ENCODE data around the gene ILKAP.

DNA sequence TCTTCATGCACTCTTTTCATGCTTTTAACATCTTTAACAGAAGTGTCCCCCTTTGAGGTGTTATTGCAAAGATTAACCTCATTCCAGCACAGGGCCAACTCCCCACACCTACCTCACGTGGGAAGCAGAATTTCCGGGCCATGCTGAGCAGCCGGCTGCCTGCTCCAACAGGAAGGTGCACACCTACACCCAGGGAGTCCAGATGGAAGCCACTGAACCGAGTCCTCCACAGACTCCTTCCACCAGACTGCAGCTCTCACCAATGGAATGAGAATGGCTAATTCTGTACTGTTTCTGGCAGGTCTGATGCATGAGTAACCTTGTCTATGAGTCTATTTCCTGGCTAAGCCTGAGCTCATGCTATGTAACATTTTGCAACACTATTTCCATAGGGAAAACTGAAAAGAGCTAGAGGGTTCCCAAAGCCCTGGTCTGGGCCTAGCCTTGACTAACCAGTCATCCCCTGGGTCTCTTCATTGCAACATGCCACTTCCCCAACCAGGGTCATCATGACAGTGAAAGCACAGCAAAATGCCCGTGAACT lies 33.7 kb downstream of the ILKAP start:
- TF ChIP-seq, protein P1, sequence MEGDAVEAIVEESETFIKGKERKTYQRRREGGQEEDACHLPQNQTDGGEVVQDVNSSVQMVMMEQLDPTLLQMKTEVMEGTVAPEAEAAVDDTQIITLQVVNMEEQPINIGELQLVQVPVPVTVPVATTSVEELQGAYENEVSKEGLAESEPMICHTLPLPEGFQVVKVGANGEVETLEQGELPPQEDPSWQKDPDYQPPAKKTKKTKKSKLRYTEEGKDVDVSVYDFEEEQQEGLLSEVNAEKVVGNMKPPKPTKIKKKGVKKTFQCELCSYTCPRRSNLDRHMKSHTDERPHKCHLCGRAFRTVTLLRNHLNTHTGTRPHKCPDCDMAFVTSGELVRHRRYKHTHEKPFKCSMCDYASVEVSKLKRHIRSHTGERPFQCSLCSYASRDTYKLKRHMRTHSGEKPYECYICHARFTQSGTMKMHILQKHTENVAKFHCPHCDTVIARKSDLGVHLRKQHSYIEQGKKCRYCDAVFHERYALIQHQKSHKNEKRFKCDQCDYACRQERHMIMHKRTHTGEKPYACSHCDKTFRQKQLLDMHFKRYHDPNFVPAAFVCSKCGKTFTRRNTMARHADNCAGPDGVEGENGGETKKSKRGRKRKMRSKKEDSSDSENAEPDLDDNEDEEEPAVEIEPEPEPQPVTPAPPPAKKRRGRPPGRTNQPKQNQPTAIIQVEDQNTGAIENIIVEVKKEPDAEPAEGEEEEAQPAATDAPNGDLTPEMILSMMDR (IDR thresholded peaks at IDR 0.05) = no peak
- no peak for TF ChIP-seq POLR2A (IDR thresholded peaks at IDR 0.05)
